Loucy (cell line): Measurements from ENCODE around the gene TMEM117.

Experiments
- EZH2phosphoT487 ChIP-seq: fragments of 200-600 bp; IDR thresholded peaks from 2 replicates; pipeline ENCODE4 v1.6.1; 2018; ENCODE audit warnings: antibody characterized with exemption, mild to moderate bottlenecking, moderate library complexity, borderline replicate concordance
- TF ChIP-seq, protein P1 (sequence below): fragments of 200-600 bp; sonication (generic); conservative IDR thresholded peaks from 2 replicates; pipeline ENCODE4 v1.5.1; 2014; ENCODE audit warnings: mild to moderate bottlenecking, antibody characterized with exemption, low read length

GRCh38 chr12:44127966-44128710 is 292.3 kb downstream of the TMEM117 start:
- TF ChIP-seq, protein P1, sequence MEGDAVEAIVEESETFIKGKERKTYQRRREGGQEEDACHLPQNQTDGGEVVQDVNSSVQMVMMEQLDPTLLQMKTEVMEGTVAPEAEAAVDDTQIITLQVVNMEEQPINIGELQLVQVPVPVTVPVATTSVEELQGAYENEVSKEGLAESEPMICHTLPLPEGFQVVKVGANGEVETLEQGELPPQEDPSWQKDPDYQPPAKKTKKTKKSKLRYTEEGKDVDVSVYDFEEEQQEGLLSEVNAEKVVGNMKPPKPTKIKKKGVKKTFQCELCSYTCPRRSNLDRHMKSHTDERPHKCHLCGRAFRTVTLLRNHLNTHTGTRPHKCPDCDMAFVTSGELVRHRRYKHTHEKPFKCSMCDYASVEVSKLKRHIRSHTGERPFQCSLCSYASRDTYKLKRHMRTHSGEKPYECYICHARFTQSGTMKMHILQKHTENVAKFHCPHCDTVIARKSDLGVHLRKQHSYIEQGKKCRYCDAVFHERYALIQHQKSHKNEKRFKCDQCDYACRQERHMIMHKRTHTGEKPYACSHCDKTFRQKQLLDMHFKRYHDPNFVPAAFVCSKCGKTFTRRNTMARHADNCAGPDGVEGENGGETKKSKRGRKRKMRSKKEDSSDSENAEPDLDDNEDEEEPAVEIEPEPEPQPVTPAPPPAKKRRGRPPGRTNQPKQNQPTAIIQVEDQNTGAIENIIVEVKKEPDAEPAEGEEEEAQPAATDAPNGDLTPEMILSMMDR = no peak
- no peak for TF ChIP-seq EZH2phosphoT487
